GM19240 (cell line): Measurements from ENCODE around the gene IGFN1.
A peak's percentile ranks its signal among the peaks of the same experiment; 100 is the strongest.
"Not testable (repeated sequence)": the region's sequence is repeated elsewhere in the genome, so short reads cannot be mapped to it uniquely, and the experiment has no call there.

Experiments
- DNase-seq: peaks from one replicate; pipeline ENCODE4 v3.0.0; 2011; ENCODE audit warnings: low spot score; ENCODE audit not compliant: insufficient read length

The IGFN1 gene

DNA sequence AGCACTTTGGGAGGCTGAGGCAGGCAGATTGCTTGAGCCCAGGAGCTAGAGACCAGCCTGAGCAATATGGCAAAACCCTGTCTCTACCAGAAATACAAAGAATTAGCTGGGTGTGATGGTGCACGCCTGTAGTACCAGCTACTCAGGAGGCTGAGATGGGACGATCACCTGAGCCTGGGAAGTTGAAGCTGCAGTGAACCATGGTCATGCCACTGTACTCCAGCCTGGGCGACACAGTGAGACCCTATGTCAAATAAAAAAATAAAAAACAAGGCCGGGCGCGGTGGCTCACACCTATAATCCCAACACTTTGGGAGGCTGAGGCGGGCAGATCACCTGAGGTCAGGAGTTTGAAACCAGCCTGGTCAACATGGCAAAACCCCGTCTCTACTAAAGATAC lies 27.6 kb upstream of the IGFN1 start:
- DNase-seq: not testable (repeated sequence)

DNA sequence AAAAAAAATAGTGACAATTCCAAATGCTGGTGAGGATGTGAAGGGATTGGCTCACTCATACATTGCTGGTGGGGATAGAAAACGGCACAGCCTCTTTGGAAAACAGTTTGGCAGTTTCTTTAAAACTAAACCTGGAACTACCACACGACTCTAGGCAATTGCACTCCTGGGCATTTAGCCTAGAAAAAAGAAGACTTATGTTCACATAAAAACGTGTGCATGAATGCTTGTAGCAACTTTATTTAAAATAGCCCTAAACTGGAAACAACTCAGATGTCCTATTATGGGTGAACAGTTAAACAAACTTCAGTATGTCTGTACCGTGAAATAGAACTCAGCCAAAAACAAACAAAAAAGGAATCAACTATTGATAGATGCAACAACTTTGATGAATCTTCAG lies 26.9 kb upstream of the IGFN1 start:
- DNase-seq: no peak

DNA sequence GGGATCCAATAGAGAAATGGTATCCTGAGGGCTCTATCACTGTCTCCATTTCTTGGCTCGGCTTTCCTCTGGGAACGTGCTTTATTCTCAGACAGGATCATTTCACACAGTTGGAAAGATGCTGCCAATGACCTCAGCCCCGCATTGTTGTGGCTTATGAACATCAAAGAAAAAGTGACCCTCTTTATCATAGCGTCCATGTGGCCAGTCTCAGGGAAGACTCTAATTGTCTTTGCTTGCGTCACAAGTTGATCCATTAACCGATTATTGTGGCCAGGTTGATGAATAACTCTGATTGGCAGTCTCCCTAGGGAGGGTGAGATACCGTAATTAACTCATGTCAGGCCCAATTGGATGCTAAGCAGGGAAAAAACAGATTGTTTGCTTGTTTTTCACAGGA lies 26.0 kb upstream of the IGFN1 start:
- no peak for DNase-seq

DNA sequence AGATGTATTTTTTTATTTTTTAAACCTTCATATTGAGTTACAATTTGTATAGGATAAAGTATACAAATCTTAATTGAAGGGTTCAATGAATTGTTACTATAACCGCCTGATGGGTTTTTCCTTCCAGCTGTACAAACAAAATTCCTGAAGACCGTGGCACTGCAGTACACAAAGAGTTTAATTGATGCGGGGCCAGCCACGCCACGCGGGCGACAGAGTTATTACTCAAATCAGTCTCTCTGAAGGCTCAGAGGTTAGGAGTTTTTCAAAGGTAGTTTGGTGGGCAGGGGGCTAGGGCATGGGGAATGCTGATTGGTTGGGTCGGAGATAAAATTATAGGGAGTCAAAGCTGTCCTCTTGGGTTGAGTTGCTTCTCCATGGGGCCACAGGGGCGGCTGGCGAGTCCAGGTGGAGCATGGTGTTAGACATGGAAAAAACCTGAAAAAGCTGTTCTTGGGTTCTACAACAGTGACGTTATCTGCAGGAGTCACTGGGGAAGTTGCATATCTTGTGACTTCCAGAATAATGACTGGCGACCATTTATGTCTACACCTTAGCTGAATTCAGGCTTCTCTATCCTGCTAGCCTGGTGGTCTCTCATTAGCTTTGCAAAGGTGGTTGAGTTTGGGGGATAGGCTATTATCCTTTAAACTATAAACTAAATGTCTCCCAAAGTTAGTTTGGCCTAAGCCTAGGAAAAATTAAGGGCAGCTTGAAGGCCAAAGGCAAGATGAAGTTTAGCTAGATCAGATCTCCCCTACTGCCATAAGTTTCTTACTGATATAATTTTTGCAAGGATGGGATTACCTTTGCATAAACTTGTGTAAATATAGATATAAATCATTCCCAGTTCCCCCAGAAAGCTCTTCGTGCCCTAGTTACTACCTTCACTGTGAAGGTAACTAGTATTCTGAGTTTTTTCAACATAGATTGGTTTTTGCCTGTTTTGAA lies 23.3 kb upstream of the IGFN1 start:
- DNase-seq: no peak

DNA sequence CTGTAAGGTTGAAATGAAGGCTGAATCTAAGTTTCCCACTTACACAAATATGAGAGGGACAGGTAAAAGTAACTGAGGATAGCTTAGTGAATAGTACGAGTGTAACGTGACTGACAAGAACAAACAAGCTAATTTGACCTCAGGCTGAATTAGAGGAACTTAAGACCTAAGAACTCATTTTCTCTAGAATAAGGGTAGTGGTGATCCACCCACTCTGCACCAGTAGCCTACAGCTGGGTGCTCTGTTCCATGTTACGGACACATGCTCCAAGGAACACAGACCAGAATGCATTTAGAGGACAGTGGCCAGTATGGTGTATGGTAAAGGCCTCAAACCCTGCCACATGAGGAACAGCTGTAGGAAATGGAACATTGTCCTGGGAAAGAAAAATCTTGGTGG lies 21.4 kb upstream of the IGFN1 start:
- DNase-seq: no peak

DNA sequence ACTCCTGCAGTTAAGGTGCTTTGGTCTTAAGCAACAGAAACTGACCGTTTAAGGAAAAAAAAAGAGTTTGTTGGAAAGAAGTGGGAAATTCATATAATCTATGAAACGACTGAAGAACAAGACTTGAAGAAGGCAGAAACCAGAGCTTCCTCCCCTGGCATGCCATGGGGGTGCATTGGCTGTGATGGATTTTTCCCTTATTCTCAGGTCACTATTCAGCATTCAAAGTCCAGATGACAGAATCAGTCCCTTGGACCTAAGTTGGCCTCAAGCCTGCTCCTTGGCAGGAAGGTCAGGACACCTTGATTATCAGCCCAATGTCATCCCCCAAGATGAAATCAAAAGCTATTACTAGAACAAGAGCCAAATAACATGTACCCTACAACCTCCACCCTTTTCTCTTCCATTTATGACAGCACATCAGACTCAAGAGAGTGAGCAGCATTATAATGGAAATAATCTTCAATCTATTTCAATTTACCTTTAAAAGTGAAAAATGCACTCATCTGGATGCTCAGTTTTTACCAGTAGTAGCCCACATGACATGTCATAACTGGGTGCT lies 20.6 kb upstream of the IGFN1 start:
- DNase-seq: no peak

DNA sequence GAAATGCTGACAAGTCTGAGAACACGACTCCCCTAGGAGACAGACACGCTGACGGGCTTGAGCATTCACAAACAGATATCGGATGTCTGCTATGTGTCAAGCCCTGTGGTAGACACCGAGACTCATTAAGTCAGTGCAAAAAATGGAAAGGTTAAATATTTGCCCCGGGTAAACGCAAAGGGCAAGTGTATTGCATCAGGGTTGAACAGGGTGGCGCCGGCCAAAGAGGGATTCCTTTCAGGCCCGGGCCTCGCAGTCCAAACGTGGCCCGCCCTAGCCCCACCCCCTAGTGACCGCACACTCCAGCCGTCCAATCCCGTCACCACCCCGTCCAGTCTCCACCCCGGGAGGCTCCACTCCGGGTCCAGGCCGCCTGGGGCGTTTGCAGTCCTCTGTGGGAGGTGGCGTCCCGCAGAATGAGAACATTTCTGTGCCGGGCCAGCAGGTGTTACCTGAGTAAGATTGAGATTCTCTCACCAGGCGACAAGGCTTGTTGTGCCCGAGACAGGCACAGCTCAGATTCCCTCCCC lies 20.0 kb upstream of the IGFN1 start:
- peak; percentile 89 for DNase-seq

DNA sequence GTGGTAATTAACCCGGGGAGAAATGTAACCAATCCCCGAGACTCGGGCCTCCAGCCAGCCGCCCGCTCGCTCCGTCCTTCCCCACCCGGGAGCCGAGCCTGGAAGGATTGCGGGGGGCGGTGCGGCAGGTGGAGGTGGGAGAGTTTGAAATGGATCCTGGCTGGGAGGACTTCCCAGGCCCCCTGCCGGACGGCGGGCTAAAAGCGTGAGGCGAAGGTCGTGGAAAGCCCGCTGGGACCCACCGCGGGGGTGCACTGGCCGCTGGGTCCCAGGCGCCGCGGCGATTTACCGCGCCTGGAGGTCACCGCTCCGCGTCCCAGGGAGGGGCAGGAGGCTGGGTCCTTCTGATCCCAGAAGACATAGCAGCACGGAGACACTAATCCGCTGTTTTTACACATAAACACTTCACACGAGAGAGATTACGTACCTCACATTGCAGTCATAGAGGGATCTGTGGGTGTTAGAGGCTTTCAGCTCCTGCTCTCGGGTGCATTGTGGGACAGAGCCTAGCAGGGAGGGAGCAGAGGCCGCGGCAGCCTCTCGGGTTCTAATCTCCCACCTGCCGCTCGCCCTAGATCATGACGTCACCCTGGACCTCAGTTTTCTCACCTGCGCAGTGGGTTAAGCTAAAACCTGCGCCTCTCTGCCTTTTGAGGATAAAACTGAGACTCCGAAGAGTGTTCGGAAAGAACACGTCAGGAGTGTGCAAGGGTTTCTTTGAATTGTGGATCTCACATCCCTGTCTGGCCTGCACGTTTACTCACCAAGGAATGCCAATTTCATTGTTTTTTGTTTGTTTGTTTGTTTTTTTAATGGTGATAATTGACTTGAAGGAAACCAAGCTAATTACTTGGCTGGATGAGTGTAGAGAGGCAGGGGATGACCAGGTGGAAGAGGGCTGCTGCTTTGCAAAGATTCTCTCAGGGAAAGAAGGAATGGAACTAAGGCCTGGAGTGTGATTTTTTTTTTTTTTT lies 19.3 kb upstream of the IGFN1 start:
- peak; percentile 52 for DNase-seq

DNA sequence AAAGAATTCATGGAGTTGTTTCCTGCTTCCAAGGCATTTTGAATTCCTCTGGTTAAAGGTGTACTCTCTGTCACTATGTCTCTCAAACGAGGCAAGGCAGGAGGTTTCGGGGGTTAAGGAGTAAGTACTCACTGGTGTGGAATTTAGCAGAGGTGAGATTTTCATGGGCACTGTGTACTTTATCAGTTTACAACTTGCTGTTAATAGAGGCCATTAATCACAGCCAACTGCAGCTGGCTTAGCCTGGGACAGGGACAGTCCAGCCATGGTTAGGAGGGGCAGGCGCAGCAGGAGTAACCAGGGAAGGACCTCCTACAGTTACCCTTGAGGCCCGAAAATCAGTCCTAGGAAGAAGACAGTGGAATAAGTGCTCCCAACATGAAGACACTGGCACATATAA lies 18.3 kb upstream of the IGFN1 start:
- no peak for DNase-seq

DNA sequence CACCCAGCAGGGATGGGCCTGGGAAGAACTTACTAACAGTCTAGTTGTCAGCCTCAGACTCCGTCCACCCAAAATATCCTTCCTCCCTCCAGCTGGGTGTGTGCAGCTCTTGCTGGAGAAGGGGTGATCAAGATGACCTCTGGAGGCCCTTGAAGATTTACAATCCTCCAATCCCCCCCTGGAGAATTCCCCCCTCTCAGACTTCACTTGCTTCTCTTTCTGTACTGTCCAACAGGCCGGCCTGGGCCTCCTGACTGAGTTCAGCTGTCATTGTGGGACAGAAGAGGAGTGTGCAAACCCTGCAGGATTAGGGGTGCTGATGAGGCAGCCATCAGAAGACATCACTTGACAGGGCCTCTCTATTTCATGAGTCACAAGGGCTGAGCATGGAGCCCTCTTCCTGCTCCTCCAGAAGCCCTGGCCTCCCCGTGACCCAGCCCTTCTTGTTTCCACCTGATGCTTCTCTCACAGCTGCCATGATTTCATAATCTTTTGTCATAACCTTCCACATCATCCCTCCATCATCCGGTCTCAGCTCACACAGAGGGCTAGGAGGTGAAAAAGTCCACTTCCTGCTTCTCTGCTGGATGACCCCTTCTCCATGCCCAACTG lies 17.5 kb upstream of the IGFN1 start:
- DNase-seq: no peak

DNA sequence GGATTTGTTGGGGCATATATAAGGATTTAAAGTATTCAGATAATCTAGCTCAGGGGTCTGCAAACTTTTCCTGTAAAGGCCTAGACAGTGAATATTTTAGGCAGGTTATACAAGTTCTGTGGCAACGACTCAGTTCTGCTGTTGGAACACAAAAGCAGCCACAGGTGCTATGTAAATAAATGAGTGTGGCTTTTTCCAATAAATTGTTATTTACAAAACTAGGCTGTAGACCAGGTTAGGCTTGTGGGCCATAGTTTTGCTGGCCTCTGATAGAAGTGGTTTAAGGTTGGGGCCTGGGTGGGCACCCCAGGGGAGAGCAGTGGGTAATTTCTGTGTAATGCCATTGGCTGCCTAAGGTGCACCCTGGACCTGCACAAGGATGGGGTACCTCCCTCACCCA lies 16.9 kb upstream of the IGFN1 start:
- DNase-seq: no peak

DNA sequence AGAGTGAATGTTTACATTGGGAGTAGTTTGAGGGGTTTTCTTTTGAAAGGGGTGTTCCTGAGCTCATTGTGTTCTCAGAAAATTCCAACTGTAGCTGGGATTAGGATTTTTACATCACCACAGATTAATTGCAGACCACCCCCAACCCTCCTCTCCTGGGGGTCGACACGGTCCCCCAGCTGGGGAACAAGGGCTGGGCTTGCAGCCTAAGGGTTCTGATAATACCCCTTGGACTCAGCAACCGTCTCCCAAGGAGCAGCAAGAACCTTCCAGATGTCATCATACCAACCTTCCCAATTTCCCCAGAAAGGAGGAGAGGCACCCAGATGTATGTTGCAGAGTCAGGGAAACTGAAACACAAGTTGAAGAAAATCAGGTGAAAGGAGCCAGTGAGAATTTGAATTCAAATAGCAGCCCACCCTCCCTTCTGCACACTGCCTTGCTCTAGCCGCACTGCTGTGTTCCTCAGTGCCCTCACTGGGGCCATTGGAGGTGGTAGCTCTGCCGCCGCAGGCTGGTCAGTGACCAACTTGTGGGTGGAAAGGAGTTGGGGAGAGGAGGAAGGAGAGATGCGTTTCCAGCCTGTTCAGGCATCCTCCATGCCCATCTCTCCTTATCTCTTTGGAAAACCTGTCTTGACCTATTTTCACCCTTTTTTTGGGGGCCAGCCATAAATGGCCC lies 14.7 kb upstream of the IGFN1 start:
- no peak for DNase-seq

DNA sequence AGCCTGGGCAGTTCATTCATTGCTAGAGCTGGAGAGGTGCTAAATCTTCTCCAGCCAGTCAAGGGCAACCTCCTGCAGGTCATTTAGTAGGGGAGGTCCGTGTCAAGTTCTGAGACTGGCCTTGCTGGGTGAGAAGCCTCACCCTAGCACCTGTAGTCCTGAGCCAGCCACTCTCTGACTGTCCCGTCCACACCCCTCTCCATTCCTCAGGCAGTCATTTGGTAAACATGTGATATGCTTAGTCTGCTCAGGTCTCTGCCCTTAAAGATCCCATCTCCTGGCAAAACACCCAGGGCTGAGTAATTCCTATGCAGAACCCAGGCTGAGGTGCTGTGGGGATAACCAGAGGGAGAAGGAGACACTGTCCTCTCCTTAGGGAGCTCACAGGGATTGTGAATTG lies 13.7 kb upstream of the IGFN1 start:
- no peak for DNase-seq

DNA sequence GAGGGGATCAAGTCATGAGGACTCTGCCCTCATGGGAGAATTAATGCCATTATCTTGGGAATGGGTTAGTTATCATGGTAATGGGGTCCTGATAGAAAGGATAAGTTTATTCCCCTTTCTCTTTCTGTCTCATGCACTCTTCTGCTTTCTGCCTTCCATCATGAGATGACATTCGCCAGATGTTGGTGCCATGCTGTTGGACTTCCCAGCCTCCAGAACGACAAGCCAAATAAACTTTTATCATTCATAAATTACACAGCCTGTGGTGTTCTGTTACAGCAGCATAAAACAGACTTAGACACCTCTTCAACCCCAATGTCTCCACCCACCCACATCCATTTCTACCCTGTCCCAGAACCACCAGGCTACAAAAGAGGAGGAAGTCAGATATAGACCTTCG lies 11.9 kb upstream of the IGFN1 start:
- DNase-seq: no peak

DNA sequence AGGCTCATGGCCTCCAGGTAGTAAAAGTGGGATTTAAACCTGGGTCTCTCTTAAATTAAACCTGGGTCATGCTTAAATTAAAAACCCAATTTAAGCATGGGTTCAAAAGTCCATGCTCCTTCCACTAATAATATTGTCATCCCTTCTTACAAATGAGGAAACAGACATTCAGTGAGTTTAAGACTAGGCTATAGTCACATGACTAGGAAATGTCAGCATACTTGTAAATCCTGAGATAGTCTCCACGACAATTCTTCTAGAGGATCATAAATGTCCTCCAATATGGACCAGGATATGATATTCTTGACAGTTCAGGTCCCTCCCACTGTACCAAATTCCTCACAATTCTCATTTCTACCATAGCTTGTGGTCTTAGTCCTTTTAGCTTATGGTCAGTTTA lies 10.5 kb upstream of the IGFN1 start:
- no peak for DNase-seq

DNA sequence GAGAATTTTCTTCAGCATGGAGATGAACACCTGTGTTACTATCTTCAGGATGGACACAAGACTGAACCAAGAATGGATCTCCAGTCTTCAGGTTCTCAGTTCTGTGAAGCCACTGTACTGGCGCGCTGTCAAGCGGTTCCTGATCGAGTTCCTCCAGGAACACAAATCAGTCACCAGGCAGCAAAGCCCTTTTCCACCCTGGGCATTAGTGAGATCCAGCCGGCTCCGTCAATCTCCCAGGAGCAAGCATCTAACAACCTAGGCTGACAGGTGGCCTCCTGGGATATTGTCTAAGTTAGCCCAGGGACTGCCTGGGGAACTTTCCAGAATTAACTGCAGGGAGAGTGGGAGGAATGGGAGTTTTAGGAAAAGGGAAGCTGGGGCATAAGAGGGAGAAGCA lies 9.7 kb upstream of the IGFN1 start:
- no peak for DNase-seq

DNA sequence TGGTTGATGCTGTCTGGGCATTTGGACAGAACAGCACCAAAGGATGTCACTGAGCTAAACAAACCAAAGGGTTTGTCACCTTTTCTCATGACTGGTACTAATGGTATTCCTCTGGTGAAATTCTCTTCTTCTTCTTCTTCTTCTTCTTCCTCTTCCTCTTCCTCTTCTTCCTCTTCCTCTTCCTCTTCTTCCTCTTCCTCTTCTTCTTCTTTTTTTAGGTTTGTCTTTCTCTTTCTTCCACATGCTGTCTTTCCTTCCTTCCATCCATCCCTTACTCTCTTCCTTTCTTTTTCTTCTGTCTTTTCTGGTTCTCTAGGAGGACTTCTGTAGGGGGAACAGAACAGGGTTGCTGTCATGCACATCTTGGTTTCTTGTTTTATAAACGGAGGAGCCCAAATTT lies 9.3 kb upstream of the IGFN1 start:
- no peak for DNase-seq

DNA sequence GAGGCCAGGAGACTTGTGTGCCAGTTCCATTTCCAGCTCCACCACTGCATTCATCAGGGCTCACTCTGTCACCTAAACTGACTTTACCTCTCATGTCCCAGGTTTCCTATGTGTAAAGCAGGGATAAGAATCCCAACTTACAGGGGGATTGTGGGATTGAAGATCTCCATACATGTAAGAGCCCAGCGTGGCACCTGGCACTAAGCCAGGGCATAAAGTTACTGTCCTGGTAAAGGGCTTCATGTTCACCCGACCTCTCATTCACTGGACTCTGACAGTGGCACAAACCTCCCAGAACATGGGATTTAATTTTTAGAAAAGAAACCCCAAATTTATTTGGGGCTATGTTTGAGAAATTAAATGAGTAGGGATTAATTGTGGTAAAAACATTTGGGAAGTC lies 8.9 kb upstream of the IGFN1 start:
- DNase-seq: no peak

DNA sequence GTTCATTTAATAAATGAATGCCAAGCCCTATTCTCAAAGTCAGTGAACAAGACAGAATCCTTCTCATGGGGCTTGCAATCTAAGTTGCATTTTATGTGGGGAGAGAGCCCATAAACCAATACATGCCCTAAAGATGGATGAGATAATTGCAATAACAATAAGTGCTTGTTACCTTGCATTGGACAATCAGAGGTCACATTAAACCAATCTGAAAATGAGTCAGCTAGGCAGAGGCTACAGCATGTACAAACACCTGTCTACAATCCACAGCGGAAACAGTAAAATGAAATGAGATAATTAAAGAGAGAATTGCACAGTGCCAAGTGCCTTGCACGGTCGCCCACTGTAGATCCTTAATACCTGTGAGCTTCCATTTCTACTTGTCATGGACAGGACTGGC lies 7.4 kb upstream of the IGFN1 start:
- no peak for DNase-seq

DNA sequence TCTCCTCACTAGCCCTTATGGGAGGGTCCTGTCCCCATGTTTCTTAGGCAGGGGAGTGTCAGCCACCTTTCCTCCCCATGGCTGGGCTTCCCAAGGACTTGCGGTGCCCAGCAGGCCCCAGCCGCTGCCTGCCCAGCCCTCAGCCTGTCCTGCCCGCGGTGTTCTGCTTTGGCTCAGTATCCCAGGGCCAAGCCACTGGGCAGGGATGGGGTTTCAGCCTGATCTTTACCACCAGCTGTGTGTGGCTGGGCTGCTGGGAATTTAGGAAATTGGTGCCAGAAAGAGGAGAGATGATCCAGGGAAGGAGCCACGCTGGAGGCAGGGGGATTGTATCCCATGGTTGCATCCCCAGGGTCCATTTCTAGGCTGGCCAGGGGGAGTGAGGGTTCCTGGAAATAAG lies 6.9 kb upstream of the IGFN1 start:
- no peak for DNase-seq
